ENCODE results near the gene OSBP2.

The OSBP2 gene

GRCh38 chr22:30754521-30754920 lies 59.8 kb downstream of the OSBP2 start:
- Histone ChIP-seq H2BK12ac (ENCODE audit: low read length) (no peak overlapping the region), H2BK5ac (ENCODE audit: low read depth, low read length, poor library complexity) (no peak overlapping the region), H2BK120ac (ENCODE audit: insufficient read depth, low read length, poor library complexity) (no peak overlapping the region), H3K9me3 (ENCODE audit: insufficient read depth, low read depth, low read length) (no peaks in the 10 kb centered on the region), H3K4me1 (ENCODE audit: control insufficient read depth in 1 of 2, insufficient read depth in 2 of 2, low read length in 2 of 2) (no peaks in the 10 kb centered on the region), H3K9ac (ENCODE audit: low read length) (no peak overlapping the region), H3K27ac (ENCODE audit: low read depth, low read length) (no peak overlapping the region), H3K14ac (ENCODE audit: low read length) (no peak overlapping the region), H3K79me2 (ENCODE audit: control insufficient read depth, insufficient read depth, low read length, poor library complexity) (no peaks in the 10 kb centered on the region), H2AFZ (ENCODE audit: insufficient read depth, low read length, poor library complexity) (no peak overlapping the region), H3K27me3 (ENCODE audit: insufficient read depth, low read length) (no peaks in the 10 kb centered on the region), H3K4me3 (ENCODE audit: low read depth, low read length) (no peak overlapping the region), H3K4me2 (ENCODE audit: low read length) (no peak overlapping the region), H3K23ac (ENCODE audit: low read length) (no peak overlapping the region), H2AK5ac (ENCODE audit: low read length) (no peak overlapping the region), H3K36me3 (ENCODE audit: control insufficient read depth in 1 of 2, insufficient read depth in 2 of 2, low read length in 2 of 2) (no peaks in the 10 kb centered on the region), H3K79me1 (ENCODE audit: low read length) (no peaks in the 10 kb centered on the region), H3K18ac (ENCODE audit: low read length) (no peak overlapping the region), H4K8ac (ENCODE audit: low read depth, low read length) (no peak overlapping the region), H4K12ac (ENCODE audit: low read depth, low read length) (no peak overlapping the region), H3K4ac (ENCODE audit: low read depth, low read length) (no peak overlapping the region), H4K91ac (ENCODE audit: low read depth, low read length) (no peak overlapping the region)
- no peak for DNase-seq
- no CpG with 5 or more reads among the region's 4 CpGs for WGBS (ENCODE audit: extremely low coverage, insufficient coverage, insufficient read length)

- H3K27me3 ChIP-seq (ENCODE audit: insufficient read depth, low read length), result no peaks in the 10 kb centered on the region
- H2AFZ ChIP-seq (ENCODE audit: insufficient read depth, low read length, poor library complexity), result no peak overlapping the region
- no peaks in the 10 kb centered on the region for H3K36me3 ChIP-seq (ENCODE audit: control insufficient read depth in 1 of 2, insufficient read depth in 2 of 2, low read length in 2 of 2)
- H3K27ac ChIP-seq (ENCODE audit: low read depth, low read length), result no peak overlapping the region
- no peak overlapping the region for H4K12ac ChIP-seq (ENCODE audit: low read depth, low read length)
- H2BK12ac ChIP-seq (ENCODE audit: low read length), result no peak overlapping the region
- no peak overlapping the region for H3K9ac ChIP-seq (ENCODE audit: low read length)
- no peak overlapping the region for H3K14ac ChIP-seq (ENCODE audit: low read length)
- no peak overlapping the region for H4K8ac ChIP-seq (ENCODE audit: low read depth, low read length)
- DNase-seq, result peak; percentile 63 to 83
- H3K4me1 ChIP-seq (ENCODE audit: control insufficient read depth in 1 of 2, insufficient read depth in 2 of 2, low read length in 2 of 2), result no peaks in the 10 kb centered on the region
- no peak overlapping the region for H4K91ac ChIP-seq (ENCODE audit: low read depth, low read length)
- H3K79me1 ChIP-seq (ENCODE audit: low read length), result no peaks in the 10 kb centered on the region
- H3K23ac ChIP-seq (ENCODE audit: low read length), result no peak overlapping the region
- H2AK5ac ChIP-seq (ENCODE audit: low read length), result no peak overlapping the region
- H3K18ac ChIP-seq (ENCODE audit: low read length), result no peak overlapping the region
- H3K4ac ChIP-seq (ENCODE audit: low read depth, low read length), result no peak overlapping the region
- H3K9me3 ChIP-seq (ENCODE audit: insufficient read depth, low read depth, low read length), result no peaks in the 10 kb centered on the region
- no peak overlapping the region for H2BK5ac ChIP-seq (ENCODE audit: low read depth, low read length, poor library complexity)
- no CpG with 5 or more reads among the region's 8 CpGs for WGBS (ENCODE audit: extremely low coverage, insufficient coverage, insufficient read length)
- H3K4me2 ChIP-seq (ENCODE audit: low read length), result no peak overlapping the region
- H3K79me2 ChIP-seq (ENCODE audit: control insufficient read depth, insufficient read depth, low read length, poor library complexity), result no peaks in the 10 kb centered on the region
- no peak overlapping the region for H3K4me3 ChIP-seq (ENCODE audit: low read depth, low read length)
- H2BK120ac ChIP-seq (ENCODE audit: insufficient read depth, low read length, poor library complexity), result no peak overlapping the region
Observed at GRCh38 chr22:30754971-30755758, 60.5 kb downstream of the OSBP2 start.

- Histone ChIP-seq H3K4ac (ENCODE audit: low read depth, low read length) (no peak overlapping the region), H3K4me2 (ENCODE audit: low read length) (no peak overlapping the region), H4K91ac (ENCODE audit: low read depth, low read length) (no peak overlapping the region), H3K9me3 (ENCODE audit: insufficient read depth, low read depth, low read length) (no peaks in the 10 kb centered on the region), H3K23ac (ENCODE audit: low read length) (no peak overlapping the region), H3K79me1 (ENCODE audit: low read length) (no peaks in the 10 kb centered on the region), H2BK120ac (ENCODE audit: insufficient read depth, low read length, poor library complexity) (no peak overlapping the region), H3K4me3 (ENCODE audit: low read depth, low read length) (no peak overlapping the region), H2AFZ (ENCODE audit: insufficient read depth, low read length, poor library complexity) (no peak overlapping the region), H3K4me1 (ENCODE audit: control insufficient read depth in 1 of 2, insufficient read depth in 2 of 2, low read length in 2 of 2) (no peaks in the 10 kb centered on the region), H3K27ac (ENCODE audit: low read depth, low read length) (no peak overlapping the region), H3K14ac (ENCODE audit: low read length) (no peak overlapping the region), H2BK5ac (ENCODE audit: low read depth, low read length, poor library complexity) (no peak overlapping the region), H4K12ac (ENCODE audit: low read depth, low read length) (no peak overlapping the region), H3K18ac (ENCODE audit: low read length) (no peak overlapping the region), H3K9ac (ENCODE audit: low read length) (no peak overlapping the region), H2BK12ac (ENCODE audit: low read length) (no peak overlapping the region), H3K79me2 (ENCODE audit: control insufficient read depth, insufficient read depth, low read length, poor library complexity) (no peaks in the 10 kb centered on the region), H3K36me3 (ENCODE audit: control insufficient read depth in 1 of 2, insufficient read depth in 2 of 2, low read length in 2 of 2) (no peaks in the 10 kb centered on the region), H4K8ac (ENCODE audit: low read depth, low read length) (no peak overlapping the region), H2AK5ac (ENCODE audit: low read length) (no peak overlapping the region), H3K27me3 (ENCODE audit: insufficient read depth, low read length) (no peaks in the 10 kb centered on the region)
- no peak for DNase-seq
- WGBS (ENCODE audit: extremely low coverage, insufficient coverage, insufficient read length), result no CpG with 5 or more reads among the region's 7 CpGs
Observed at GRCh38 chr22:30755759-30756124, 61.1 kb downstream of the OSBP2 start.

- no peak overlapping the region for H4K12ac ChIP-seq (ENCODE audit: low read depth, low read length)
- H3K18ac ChIP-seq (ENCODE audit: low read length), result no peak overlapping the region
- WGBS (ENCODE audit: extremely low coverage, insufficient coverage, insufficient read length), result no CpG with 5 or more reads among the region's 12 CpGs
Observed at GRCh38 chr22:30763815-30764673, 69.4 kb downstream of the OSBP2 start.

More at GRCh38 chr22:30763815-30764673, 69.4 kb downstream of the OSBP2 start:
- H3K14ac ChIP-seq (ENCODE audit: low read length), result no peak overlapping the region
- peak; percentile 75 to 91 for DNase-seq
- no peak overlapping the region for H3K4me2 ChIP-seq (ENCODE audit: low read length)
- no peak overlapping the region for H2BK12ac ChIP-seq (ENCODE audit: low read length)
- no peak overlapping the region for H4K91ac ChIP-seq (ENCODE audit: low read depth, low read length)
- no peak overlapping the region for H3K4ac ChIP-seq (ENCODE audit: low read depth, low read length)
- no peak overlapping the region for H3K23ac ChIP-seq (ENCODE audit: low read length)
- H3K27ac ChIP-seq (ENCODE audit: low read depth, low read length), result no peak overlapping the region
- H3K79me2 ChIP-seq (ENCODE audit: control insufficient read depth, insufficient read depth, low read length, poor library complexity), result no peaks in the 10 kb centered on the region
- no peaks in the 10 kb centered on the region for H3K36me3 ChIP-seq (ENCODE audit: control insufficient read depth in 1 of 2, insufficient read depth in 2 of 2, low read length in 2 of 2)
- no peaks in the 10 kb centered on the region for H3K79me1 ChIP-seq (ENCODE audit: low read length)
- H3K9ac ChIP-seq (ENCODE audit: low read length), result no peak overlapping the region
- H4K8ac ChIP-seq (ENCODE audit: low read depth, low read length), result no peak overlapping the region
- H3K27me3 ChIP-seq (ENCODE audit: insufficient read depth, low read length), result no peaks in the 10 kb centered on the region
- no peak overlapping the region for H2BK5ac ChIP-seq (ENCODE audit: low read depth, low read length, poor library complexity)
- no peak overlapping the region for H2AK5ac ChIP-seq (ENCODE audit: low read length)
- no peak overlapping the region for H2AFZ ChIP-seq (ENCODE audit: insufficient read depth, low read length, poor library complexity)
- no peaks in the 10 kb centered on the region for H3K9me3 ChIP-seq (ENCODE audit: insufficient read depth, low read depth, low read length)
- no peak overlapping the region for H2BK120ac ChIP-seq (ENCODE audit: insufficient read depth, low read length, poor library complexity)
- H3K4me3 ChIP-seq (ENCODE audit: low read depth, low read length), result no peak overlapping the region
- H3K4me1 ChIP-seq (ENCODE audit: control insufficient read depth in 1 of 2, insufficient read depth in 2 of 2, low read length in 2 of 2), result no peaks in the 10 kb centered on the region
